Esophagus muscularis mucosa (tissue), 4 donors: ENCODE data around the gene OR10J5. TPM values are rescaled to one million over a fixed set of nuclear protein-coding genes. Genes with fewer than 3 reads are reported as not detected.

Source experiments
- DNase-seq: peaks from one replicate; pipeline ENCODE4 v3.0.0-alpha.2; 2017; ENCODE audit errors: extremely low spot score
- H3K27ac ChIP-seq, 4 donors: fragments of 200-600 bp; sonication (generic); replicated peaks in 1 of 4; 1 replicate in 3 of 4; 2 replicates in 1 of 4; pipeline ENCODE4 v1.5.1; 2016 to 2019; ENCODE audit warnings: mild to moderate bottlenecking in 1 of 4
- H3K27me3 ChIP-seq, 4 donors: fragments of 200-600 bp; sonication (generic); one replicate each; pipeline versions ENCODE4 v1.5.1 to v1.6.0; 2016 to 2019
- H3K36me3 ChIP-seq, 4 donors: fragments of 200-600 bp; sonication (generic); one replicate each; pipeline ENCODE4 v1.5.1; 2016 to 2019
- H3K4me1 ChIP-seq, 4 donors: fragments of 200-600 bp; sonication (generic); one replicate each; pipeline ENCODE4 v1.5.1; 2016 to 2019
- H3K4me3 ChIP-seq, 4 donors: fragments of 200-600 bp; sonication (generic); 1 replicate in 2 of 4; 2 replicates in 2 of 4; pipeline ENCODE4 v1.5.1; 2016 to 2019; ENCODE audit warnings: mild to moderate bottlenecking in 4 of 4, moderate library complexity in 1 of 4
- H3K9me3 ChIP-seq, 4 donors: fragments of 200-600 bp; sonication (generic); 1 replicate in 3 of 4; 2 replicates in 1 of 4; pipeline ENCODE4 v1.5.1; 2016 to 2019
- EP300 ChIP-seq: sonication (generic); formaldehyde crosslinking; IDR thresholded peaks from one replicate; pipeline ENCODE4 v1.6.1; 2017; ENCODE audit warnings: antibody characterized with exemption
- POLR2A ChIP-seq: fragments of 450-650 bp; IDR thresholded peaks from one replicate; pipeline ENCODE4 v1.6.1; 2017; ENCODE audit warnings: antibody characterized with exemption, moderate library complexity, mild to moderate bottlenecking, low read depth
- POLR2AphosphoS5 ChIP-seq, 2 donors: sonication (generic); formaldehyde crosslinking; IDR thresholded peaks; one replicate each; pipeline ENCODE4 v1.6.1; 2017; ENCODE audit warnings: antibody characterized with exemption in 2 of 2
- WGBS: methylation state at CpG from one replicate; pipeline ENCODE4 v1.1.5; 2018; 5-methylcytosine and 5-hydroxymethylcytosine counted together
- intact Hi-C: fragments of 100-400 bp; cut with DNase I; formaldehyde crosslinking; loops from one replicate; pipeline ENCODE4 v1.15.1; 2023
- total RNA-seq, 4 donors: library from RNA; depleted of rRNA; stranded (reverse); fragments of >200 nt; gene quantifications; one replicate each; pipeline versions ENCODE4 v1.1.0 to v1.2.1, GENCODE V29; 2016
- TF ChIP-seq, protein P1 (sequence below), 3 experiments: fragments of 200-600 bp in 2 of 3; fragments of 450-650 bp in 1 of 3; sonication (generic) in 2 of 3; IDR thresholded peaks; one replicate each; pipeline ENCODE4 v1.5.1; 2017 to 2019; ENCODE audit warnings: antibody characterized with exemption in 3 of 3, mild to moderate bottlenecking in 2 of 3, moderate library complexity in 1 of 3

Gene OR10J5
- total RNA-seq, 4 donors from 2014 or later: not detected

DNA sequence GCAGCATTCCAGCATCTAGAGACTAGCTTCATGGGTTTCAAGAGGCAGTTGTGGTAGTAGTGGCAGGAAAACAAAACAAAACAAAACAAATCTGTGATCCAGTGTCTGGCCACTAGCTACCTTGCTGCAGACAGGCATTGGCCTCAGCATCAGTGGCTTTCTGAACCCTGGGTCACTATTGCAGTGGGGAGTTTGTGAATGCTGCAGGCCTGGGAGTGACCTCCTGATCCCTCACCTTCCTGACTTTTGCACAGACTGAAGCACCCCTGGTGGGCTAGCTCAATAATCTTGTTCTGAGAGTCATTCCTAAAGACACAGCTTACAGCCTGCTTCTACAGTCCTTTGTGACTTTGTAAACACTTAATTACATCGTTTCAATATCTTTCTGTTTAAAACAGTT is 26.9 kb upstream of the OR10J5 start:
- no peak overlapping the region for H3K27ac ChIP-seq
- H3K36me3 ChIP-seq: no peaks in the 10 kb centered on the region
- TF ChIP-seq, protein P1, sequence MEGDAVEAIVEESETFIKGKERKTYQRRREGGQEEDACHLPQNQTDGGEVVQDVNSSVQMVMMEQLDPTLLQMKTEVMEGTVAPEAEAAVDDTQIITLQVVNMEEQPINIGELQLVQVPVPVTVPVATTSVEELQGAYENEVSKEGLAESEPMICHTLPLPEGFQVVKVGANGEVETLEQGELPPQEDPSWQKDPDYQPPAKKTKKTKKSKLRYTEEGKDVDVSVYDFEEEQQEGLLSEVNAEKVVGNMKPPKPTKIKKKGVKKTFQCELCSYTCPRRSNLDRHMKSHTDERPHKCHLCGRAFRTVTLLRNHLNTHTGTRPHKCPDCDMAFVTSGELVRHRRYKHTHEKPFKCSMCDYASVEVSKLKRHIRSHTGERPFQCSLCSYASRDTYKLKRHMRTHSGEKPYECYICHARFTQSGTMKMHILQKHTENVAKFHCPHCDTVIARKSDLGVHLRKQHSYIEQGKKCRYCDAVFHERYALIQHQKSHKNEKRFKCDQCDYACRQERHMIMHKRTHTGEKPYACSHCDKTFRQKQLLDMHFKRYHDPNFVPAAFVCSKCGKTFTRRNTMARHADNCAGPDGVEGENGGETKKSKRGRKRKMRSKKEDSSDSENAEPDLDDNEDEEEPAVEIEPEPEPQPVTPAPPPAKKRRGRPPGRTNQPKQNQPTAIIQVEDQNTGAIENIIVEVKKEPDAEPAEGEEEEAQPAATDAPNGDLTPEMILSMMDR (IDR thresholded peaks at IDR 0.05): no peak
- TF ChIP-seq EP300: no peak
- TF ChIP-seq POLR2AphosphoS5 (IDR thresholded peaks at IDR 0.05): no peak
- TF ChIP-seq POLR2A: no peak
- DNase-seq: no peak
- no peaks in the 10 kb centered on the region for H3K27me3 ChIP-seq
- intact Hi-C loops: no loop called here
- H3K9me3 ChIP-seq: peaks cover 0 to 8% (median 0%) of the 10 kb centered on the region in 4 donors
- no peaks in the 10 kb centered on the region for H3K4me1 ChIP-seq
- H3K4me3 ChIP-seq: no peak overlapping the region
- WGBS: 63% methylated on average over 1 of the region's 1 CpG

DNA sequence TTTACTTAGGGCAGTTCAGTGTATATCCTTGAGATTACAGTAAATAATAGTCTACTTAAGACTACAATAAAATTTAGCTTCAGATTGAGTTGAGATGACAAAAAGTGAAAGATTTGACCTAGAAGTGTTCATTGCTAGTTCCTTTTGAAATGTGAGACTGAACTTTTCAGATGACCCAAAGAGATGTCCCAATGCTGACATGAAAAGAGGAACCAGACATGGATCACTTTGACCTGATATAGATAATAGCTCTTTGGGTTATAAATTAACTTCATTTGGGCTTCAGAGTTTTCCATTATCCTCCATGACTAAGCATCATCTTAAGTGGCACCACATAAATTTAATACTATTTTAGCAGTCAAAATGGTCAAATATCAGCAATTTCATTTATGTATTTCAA is 25.7 kb upstream of the OR10J5 start:
- Histone ChIP-seq H3K27ac (no peak overlapping the region), H3K36me3 (no peaks in the 10 kb centered on the region), H3K4me1 (no peaks in the 10 kb centered on the region), H3K4me3 (no peak overlapping the region), H3K9me3 (peaks cover 0 to 8% (median 0%) of the 10 kb centered on the region in 4 donors), H3K27me3 (no peaks in the 10 kb centered on the region)
- DNase-seq: no peak
- no peak for TF ChIP-seq POLR2A
- TF ChIP-seq POLR2AphosphoS5 (IDR thresholded peaks at IDR 0.05): no peak
- TF ChIP-seq, protein P1 (IDR thresholded peaks at IDR 0.05): no peak
- TF ChIP-seq EP300: no peak
- intact Hi-C loops: no loop called here

DNA sequence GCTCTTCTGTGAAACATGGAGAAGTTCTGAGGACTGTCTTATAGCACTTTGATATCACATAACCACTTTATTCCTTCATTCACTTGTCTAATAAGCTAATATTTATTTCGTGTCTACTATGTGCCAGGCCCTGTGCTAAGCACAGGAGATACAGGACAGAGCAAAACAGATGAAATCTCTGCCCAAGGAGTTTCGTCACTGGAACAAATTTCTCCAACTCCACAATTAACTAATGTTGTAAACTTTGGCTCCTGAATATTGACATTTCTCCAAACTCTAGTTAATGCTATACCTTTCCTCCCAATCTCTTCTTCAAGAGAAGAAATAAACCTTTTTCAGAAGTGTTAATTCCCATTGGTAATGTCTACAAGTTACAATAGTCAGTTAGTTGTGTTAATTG is 24.8 kb upstream of the OR10J5 start:
- intact Hi-C loops: no loop called here
- Histone ChIP-seq H3K9me3 (peaks cover 0 to 6% (median 0%) of the 10 kb centered on the region in 4 donors), H3K4me3 (no peak overlapping the region), H3K36me3 (no peaks in the 10 kb centered on the region), H3K27ac (no peak overlapping the region), H3K27me3 (no peaks in the 10 kb centered on the region), H3K4me1 (no peaks in the 10 kb centered on the region)
- TF ChIP-seq EP300 (no peak), POLR2A (no peak), POLR2AphosphoS5 (IDR thresholded peaks at IDR 0.05) (no peak)
- TF ChIP-seq, protein P1 (IDR thresholded peaks at IDR 0.05): no peak
- DNase-seq: no peak
- WGBS: 62% methylated on average over 2 of the region's 2 CpGs

DNA sequence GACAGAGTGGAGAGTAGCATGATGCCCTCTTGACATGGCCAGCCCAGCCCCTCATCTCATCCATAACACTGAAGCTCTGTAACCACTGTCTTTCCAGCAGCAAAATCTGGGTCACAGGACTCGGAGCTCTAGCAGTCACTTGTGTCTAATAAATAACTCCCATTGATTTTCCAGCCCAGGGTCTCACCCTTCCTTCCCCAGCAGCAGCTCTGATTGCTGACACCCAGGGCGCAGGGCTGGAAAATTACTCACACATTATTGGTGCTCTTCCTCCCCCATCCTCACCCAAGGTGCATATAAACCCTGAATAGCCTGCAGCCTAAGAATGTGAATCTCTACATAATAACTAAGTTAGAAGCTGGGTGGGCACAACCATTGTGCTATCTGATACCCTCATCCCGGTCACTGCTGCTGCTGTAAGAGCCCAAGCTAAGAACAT is 21.1 kb upstream of the OR10J5 start:
- 53% methylated on average over 3 of the region's 3 CpGs for WGBS
- no peak for DNase-seq
- no peak overlapping the region for H3K27ac ChIP-seq
- no peaks in the 10 kb centered on the region for H3K27me3 ChIP-seq
- H3K36me3 ChIP-seq: no peaks in the 10 kb centered on the region
- TF ChIP-seq POLR2A (no peak), EP300 (no peak), POLR2AphosphoS5 (IDR thresholded peaks at IDR 0.05) (no peak)
- no peak overlapping the region for H3K4me3 ChIP-seq
- H3K4me1 ChIP-seq: no peaks in the 10 kb centered on the region
- no peaks in the 10 kb centered on the region for H3K9me3 ChIP-seq
- intact Hi-C loops: no loop called here

DNA sequence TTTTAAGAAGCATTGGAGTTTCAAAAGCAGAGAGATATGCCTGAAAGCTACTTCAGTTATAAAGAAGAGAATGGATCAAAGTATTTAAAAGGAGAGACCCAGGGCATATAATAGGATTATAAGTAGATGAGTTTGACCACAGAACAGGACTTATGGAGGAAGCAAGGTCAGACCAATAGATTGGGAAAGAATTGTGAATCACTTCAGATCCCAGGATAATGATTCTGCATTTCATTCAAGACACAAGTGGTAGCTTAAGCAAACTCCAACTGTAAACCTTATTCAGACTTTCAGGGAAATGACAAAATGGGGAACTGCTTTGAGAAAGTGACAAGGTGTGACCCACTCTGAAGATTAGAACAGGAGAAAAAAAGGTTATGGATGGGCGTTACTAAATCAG is 18.9 kb upstream of the OR10J5 start:
- TF ChIP-seq POLR2A (no peak), EP300 (no peak), POLR2AphosphoS5 (IDR thresholded peaks at IDR 0.05) (no peak)
- TF ChIP-seq, protein P1 (IDR thresholded peaks at IDR 0.05): no peak
- Histone ChIP-seq H3K4me3 (no peak overlapping the region), H3K36me3 (no peaks in the 10 kb centered on the region), H3K9me3 (no peaks in the 10 kb centered on the region), H3K4me1 (no peaks in the 10 kb centered on the region), H3K27ac (no peak overlapping the region), H3K27me3 (no peaks in the 10 kb centered on the region)
- no peak for DNase-seq
- intact Hi-C loops: no loop called here
- 57% methylated on average over 1 of the region's 1 CpG for WGBS
